ENCODE measurements around the gene SLC26A11.

Gene SLC26A11

DNA sequence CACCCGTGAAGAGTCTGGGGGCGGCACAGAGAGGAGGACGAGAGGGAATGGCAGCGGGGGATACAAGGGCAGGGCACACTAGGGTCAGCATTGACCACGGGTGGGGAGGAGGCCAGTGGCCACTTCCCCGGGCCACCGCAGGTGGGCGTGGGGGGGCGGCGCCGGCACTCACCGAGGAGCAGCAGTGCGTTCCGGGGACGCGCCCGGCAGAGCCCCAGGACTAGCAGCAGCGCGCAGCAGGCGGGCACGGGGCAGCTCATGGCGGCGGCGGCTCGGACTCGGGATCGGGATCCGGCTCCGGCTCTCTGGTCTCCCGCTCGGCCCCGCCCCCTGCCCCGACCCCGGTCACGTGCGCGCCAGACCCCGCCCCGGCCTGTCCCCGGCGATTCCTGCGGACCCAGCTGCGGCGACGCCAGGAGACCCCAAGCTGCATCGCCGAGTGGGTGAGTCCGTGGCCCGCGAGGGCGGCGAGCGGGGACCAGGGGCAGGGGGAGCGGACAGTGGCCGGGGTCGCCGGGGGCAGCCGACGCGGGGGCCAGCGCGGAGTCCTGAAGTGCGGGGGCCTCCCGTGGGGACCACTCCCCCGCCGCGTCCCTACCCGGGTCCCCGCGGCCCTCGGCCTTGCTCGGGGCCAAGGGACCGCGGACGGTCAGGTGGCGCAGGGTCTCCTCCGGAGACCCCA lies at the start of gene SLC26A11, which contains the start of gene SGSH:
Gene SLC26A11, plus strand, starts transcription at position 374 of the 682 bp plus-strand sequence. CDS start 1,134 bp downstream, outside the sequence.
Gene SGSH, minus strand, starts transcription at position 280 of the 682 bp plus-strand sequence. Its CDS starts 20 bp downstream, at position 260.
- peak; percentile 87 for DNase-seq

DNA sequence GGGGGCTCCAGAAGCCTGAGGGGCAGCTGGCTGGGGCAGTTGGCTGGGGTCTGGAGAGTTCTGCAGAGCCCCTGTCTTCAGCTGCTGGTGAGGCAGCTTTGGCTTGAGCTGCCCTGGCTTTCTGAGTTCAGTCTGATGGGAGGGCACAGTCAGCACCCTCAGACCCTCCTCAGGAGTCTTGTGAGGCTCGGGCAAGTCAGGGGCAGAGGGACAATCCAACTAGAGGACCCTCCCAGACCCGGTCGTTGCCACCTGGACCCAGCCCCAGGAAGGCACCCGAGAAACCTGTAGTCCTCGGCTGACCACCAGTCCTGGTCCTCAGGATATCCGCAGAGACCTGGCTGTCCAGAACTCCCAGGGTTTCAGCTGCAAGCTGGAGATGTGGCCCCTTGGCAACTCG lies 48.5 kb upstream of the SLC26A11 start:
- DNase-seq = no peak

DNA sequence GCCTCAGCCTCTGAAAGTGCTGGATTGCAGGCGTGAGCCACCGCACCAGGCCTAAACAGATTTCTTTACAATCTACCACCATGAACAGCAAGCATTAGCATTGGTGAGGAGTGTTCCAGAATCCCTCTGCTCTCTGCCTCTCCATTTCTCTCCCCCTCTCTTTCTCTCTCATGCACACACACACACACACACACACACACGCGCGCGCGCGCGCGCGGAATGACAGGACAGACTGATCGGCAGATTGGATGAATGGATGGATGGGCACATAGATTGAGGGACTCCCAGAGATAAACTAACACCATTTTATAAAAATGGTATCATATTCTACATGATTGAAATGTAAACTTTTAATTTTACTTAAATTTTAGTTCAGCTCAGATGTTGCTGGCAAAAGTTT lies 47.1 kb upstream of the SLC26A11 start:
- no peak for DNase-seq

DNA sequence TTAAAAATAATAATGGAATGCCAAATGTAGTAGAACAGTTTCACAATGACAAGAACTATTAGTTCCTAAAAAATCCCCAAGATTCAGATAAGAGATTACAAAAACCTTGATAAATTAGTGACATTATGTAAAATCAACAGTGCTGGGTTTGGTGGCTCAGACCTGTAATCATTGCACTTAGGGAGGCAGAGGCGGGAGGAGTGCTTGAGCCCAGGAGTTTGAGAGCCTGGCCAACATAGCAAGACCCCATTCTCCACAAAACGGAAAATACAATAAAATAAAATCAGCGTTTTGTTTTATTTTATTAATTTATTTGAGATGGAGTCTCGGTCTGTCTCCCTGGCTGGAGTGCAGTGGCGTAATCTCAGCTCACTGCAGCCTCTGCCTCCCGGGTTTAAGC lies 46.3 kb upstream of the SLC26A11 start:
- no peak for DNase-seq

DNA sequence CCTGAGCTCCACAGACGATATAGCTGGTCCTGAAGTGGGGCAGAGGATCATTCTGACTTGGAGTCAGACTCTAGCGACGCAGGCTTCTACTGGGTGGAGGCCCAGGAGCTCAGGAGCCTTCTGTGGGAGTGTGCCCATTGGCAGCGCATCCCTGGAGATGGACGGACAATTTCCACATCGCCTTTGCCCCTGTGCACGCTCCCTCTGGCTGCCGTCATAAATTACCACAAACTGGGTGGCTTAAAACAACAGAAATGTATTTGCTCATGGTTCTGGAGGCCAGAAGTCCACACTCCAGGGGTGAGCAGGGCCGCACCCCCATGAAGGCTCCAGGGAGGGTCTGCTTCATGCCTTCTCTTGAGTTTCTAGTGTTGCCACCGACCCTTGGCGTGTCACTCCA lies 43.5 kb upstream of the SLC26A11 start:
- DNase-seq = no peak

DNA sequence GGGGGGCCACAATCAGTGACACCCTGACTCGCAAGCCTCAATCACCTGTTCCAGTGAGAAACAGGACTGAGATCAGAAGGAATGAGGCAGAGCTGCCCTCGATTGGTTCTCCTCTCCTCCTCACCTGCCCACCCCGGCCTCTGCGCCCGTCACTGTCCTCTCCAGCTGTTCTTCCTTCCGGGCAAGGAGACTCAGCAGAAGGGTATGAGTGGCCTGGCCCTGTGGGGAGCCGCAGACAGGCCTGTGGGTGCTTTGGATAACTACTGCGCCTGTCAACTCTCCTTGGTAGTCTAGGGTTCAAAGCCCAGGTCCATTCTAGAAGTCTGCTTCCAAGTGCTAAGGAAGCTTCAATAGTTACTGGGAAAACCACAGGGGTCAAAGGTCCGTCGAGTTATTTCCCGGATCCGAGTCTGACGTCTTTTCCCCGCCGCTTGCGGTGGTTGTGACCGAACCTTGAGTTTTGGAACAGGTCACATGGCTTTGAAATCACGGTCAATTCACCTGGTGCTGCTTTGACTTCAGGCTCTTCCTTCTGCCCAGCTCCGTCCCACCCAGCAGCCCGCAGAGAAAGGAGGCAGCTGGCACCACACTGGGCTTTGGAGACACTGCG lies 42.1 kb upstream of the SLC26A11 start:
- no peak for DNase-seq

DNA sequence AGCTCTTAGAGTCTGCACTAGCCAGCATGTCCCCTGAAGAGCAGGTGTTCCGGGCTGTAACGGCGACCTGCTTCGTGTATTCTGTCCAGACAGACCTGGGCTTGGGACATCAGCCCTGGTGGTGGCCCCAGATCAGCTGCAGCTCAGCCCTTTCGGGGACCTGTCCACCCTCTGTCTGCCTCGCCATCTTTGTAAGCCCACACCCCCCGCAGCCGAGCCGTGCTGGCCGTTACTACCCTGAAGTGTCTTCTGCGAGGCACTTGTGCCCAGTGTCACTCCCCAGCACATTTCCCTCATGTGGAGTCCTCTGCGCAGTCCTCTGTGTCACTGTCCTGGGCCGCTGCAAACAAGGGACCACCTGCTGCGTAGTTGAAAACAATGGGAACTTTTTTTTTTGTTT lies 40.0 kb upstream of the SLC26A11 start:
- no peak for DNase-seq

DNA sequence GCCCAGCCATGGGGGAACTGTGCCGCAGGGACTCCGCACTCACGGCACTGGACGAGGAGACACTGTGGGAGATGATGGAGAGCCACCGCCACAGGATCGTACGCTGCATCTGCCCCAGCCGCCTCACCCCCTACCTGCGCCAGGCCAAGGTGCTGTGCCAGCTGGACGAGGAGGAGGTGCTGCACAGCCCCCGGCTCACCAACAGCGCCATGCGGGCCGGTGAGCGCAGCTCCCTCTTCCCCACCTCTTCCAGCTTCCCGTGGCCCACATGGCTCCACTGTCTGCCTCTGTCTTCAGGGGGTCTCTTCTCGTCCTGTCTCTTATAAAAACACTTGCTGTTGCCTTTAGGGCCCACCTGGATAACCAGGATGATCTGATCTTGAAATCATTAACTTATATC lies 38.8 kb upstream of the SLC26A11 start:
- DNase-seq = no peak

DNA sequence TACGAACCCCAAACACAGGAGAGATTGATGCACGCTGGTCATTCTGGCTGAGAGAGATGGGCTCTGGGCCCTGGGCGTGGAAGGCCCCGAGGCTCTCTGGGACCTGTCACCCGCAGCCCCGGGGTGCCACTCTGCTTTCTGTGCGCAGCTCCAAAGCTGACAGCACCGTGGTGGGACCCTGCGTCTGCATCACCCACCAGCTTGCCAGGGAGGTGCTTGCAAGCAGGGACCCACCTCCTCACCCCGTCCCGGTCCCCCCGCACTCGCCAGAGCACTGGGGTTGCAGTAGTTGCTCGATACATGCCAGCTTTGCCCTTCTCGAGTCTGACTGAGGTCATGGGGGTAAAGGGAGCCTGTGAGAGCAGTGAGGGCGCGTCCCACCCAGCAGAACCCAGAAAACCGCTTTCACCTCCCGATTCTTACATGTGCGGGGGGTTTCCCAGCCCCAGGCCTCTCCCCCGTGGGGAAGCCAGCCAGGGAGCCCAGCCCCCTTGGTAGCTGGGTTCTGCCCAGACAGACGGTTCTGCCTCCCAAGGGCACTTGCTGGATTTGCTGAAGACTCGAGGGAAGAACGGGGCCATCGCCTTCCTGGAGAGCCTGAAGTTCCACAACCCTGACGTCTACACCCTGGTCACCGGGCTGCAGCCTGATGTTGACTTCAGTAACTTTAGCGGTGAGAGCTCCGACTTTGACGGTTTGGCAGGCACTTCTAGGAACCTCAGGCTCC lies 37.9 kb upstream of the SLC26A11 start:
- DNase-seq = no peak

DNA sequence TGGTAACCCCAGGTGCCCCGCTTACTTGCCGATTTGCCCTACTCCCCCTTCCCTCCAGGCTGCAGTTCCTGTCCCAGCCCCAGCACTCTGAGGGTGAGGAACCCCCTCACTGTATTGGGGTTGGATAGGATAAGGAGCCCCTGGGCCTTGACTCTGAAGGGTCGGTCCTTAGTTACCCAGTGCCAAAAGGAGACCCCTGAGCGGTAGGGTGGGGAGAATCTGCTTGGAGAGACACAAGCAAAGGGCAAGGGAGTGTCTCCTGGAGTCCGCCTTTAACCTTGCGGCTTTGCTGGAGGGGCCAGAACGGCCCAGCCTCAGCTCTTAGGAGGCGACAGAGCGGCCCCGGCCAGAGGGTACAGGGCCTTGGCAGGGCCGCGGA lies 37.4 kb upstream of the SLC26A11 start:
- DNase-seq = no peak

DNA sequence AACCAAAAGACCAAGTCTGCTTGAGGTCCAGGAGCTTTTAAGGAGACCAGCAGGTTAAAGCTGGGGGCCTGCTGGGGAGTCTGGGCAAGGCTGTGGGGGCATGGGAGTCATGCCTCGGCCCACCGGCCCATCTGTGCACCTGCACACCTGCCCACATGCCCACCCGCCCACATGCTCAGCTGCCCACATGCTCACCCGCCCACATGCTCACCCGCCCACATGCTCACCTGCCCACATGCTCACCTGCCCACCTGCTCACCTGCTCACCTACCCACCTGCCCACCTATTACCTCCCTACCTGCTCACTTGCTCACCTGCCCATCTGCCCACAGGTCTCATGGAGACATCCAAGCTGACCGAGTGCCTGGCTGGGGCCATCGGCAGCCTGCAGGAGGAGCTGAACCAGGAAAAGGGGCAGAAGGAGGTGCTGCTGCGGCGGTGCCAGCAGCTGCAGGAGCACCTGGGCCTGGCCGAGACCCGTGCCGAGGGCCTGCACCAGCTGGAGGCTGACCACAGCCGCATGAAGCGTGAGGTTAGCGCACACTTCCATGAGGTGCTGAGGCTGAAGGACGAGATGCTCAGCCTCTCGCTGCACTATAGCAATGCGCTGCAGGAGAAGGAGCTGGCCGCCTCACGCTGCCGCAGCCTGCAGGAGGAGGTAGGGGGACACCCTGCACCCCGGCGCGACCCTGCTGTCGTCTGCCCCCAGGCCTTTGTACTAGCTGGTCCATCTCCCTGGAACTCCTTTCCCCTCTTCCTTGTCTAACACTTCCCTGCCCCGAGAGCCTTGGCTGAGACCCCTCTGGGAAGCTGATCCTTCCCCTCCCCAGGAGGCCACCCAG lies 36.4 kb upstream of the SLC26A11 start:
- DNase-seq = no peak

DNA sequence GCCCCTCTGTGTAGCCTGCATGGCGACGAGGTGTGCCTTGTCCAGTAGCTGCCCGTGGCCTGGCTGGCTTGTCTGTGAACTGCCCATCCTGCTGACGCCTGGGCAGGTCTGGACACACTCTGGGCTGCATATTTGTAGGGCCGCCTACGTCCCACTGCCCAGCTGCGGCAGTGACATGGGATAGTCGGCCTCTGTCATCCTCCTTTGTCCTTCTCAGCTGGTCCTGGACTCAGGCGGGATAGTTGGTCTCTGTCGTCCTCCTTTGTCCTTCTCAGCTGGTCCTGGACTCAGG lies 35.9 kb upstream of the SLC26A11 start:
- DNase-seq = no peak

DNA sequence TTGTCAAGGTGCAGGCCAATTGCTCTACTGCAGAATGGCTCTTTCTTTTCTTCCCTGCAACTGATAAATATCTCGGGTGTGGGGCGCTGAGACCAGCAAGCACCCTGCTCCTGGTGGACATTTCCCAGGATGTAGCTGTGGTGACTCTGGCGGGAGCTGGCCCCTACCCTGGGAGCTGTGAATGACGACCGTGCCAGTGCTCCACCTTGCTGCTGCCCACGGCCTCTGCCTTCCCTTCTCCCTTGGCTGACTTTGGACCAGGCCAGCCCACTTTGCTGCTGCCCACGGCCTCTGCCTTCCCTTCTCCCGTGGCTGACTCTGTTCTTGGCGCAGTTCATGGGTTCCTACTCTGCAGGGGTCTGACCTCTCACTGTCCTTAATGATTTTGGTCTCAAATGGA lies 34.3 kb upstream of the SLC26A11 start:
- DNase-seq = no peak

DNA sequence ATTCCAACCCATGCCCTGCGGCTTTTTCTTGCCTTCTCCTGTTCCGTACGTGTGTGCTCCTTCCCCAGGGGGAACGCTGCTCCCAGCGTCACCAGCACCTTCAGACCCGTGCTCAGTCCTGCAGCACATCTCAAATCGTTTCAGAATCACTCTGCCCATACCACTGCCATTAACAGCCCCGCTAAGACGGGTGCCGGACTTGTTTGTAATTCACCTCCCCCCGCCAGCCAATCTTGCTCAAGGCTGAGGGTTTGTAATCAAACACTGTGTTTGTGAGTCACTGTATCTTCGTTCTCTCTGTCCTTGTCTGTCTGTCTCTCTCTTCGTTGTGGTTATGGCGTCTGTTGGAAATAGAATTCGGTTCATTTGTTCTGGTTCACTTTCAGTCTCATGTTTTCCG lies 33.1 kb upstream of the SLC26A11 start:
- DNase-seq = no peak

DNA sequence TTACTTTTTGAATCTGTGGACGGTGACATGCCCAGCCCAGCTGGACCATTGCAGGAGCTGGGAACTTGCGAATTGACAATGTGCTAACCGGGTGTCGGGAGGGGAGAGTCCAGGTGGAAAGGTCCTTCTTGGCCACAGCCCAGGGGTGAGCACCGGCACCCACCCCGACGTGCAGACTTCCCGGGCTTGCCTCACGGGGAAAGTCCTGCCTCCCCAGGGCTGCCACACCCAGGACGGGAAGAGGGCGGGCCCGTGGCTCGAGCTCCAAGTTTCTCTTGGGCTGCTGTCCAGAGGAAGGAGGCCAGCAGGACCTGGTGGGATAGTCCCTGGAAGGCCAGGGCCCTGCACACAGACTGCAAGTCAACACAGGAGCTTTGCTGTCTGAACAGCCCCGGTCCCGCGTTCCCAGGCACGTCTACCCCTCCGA lies 32.7 kb upstream of the SLC26A11 start:
- DNase-seq = no peak

DNA sequence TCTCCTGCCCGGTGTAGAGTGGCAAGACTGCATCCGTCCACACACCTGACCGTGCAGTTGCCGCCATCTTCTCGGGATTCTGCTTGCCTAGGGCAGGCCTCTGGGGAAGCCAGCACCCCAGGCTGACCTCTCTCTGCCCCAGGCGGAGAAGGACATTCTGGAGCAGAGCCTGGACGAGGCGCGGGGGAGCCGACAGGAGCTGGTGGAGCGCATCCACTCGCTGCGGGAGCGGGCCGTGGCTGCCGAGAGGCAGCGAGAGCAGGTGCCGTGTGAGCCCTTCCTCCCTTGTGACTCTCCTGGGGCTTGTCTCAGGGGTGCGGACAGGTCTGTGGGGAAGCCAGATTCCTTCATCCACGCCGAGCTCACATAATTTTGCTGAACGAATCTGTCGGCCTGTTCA lies 30.6 kb upstream of the SLC26A11 start:
- no peak for DNase-seq

DNA sequence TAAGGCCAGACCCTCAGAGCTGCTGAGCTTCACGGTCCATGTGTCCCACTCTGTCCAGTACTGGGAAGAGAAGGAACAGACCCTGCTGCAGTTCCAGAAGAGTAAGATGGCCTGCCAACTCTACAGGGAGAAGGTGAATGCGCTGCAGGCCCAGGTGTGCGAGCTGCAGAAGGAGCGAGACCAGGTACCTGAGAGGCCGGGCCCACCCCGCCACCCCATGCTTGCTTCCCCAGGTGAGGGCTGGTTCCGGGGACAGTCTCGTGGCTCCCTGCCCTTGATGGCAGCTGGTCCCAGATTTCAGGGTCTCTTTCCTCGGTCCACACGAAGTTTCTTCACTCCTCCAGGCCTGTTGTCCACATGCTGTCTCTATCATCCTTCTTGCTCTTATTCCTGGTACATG lies 29.5 kb upstream of the SLC26A11 start:
- DNase-seq = no peak

DNA sequence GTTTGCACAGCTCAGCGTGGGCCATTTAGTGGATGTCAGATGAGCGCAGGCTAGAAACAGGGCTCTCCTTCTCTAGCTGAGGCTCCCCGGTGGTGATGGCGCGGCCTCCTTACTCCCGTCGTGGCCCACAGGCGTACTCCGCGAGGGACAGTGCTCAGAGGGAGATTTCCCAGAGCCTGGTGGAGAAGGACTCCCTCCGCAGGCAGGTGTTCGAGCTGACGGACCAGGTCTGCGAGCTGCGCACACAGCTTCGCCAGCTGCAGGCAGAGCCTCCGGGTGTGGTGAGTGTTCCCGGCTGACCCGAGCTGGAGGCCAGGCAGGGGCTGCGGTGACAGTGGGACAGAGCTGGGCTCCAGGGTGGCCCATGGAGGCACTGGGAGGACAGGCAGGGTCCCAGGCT lies 29.0 kb upstream of the SLC26A11 start:
- DNase-seq = no peak

DNA sequence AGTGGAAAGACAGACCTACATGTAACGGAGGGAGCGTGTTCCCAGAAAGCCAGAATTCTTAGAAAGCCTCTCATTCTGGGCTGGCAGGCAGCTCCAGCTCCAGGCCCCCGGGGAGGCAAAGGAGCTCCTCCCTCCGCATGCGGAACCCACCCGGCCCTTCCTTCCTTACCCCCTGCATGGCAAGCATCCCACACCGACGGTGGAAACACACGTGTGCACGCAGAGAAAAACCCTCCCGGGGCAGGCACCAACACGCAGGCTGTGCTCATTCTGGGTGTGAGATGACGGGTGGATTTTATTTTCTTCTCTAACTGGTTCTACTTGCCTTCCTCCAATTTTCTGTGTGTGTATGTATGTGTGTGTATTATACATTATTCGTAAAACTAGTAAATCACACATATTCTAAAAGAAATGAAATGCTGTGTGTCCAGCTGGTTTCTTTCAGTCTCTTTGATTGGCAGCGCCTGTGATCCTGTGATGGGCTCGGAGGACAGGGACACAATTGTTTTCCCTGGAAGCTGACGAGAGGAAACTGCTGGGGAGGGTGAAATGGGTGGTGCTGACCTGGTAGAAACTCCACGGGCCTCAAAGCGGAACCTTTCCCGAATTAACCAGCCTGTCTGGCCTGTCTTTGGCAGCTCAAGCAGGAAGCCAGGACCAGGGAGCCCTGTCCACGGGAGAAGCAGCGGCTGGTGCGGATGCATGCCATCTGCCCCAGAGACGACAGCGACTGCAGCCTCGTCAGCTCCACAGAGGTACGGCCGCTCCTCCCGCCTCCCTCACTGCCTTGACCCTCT lies 28.2 kb upstream of the SLC26A11 start:
- no peak for DNase-seq

DNA sequence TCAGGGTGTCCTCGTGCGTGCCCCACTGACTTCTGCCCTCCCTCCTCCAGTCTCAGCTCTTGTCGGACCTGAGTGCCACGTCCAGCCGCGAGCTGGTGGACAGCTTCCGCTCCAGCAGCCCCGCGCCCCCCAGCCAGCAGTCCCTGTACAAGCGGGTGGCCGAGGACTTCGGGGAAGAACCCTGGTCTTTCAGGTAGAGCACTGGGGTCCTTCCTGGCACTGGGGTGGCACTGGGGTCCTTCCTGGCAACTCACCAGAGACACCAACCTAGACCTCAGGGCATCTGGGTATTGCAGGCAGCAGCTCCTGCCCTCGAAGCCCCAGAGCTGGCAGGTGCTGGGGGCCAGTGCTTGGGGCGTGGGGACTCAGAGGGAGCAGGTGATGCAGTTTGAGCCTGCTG lies 25.1 kb upstream of the SLC26A11 start:
- DNase-seq = no peak

DNA sequence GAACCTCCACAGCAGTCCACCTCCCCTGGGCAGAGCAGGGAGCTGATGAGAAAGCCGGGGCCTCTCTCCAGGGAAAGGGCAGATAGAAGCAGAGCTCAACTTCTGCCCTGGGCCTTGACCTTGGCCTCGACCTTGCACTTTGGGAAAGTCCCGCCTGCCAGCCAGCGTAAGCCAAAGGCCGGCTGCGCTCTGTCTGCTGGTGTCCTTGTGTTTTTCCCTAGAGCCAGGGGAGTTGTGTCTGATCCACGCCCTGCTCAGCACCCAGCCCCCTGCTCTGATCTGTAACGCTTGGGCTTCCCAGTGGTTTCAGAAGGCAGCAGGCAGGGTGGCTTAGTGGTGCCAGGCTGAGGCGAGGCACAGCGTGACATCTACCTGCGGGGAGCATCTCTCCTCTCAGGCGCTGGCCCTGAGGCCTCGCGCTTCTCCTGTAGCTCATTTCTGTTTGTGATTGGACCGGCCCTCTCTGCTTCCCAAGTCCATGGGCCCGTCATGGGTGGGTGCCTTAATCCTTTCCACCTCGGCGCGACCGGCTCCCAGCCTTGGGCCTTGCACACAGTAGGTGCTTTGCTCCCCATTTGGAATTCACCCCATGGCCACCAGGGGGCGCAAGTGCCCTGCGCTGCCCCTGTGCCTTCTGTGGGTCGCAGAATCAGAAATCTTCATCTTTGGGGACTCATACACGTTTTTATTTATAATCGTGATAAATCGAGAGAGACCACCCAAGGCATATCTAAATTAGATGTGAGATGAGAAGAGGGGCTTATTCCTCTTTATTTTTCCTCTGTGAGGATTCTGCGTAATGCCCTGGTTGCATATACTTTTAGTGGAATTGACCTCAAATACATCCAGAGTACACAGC lies 24.3 kb upstream of the SLC26A11 start:
- peak; percentile 57 for DNase-seq

DNA sequence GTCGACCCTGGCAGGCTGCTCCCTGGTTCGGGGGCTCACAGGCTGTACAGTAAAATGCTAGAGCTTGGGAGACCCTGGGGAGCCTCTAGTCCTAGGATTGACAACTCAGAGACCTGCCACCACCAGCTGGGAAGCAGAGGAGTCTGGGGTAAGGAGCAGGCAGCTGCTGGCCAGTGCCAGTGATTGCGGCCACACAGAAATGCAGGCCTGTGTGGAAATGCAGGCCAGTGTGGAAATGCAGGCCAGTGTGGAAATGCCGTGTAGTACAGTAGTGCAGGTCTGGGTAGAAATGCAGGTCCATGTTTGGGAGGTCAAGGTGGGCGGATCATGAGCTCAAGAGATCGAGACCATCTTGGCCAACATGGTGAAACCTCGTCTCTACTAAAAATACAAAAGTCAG lies 23.6 kb upstream of the SLC26A11 start:
- no peak for DNase-seq
